ENCODE data around the gene FAM240B. TPM values are rescaled to one million over a fixed set of nuclear protein-coding genes. Genes with fewer than 3 reads are reported as not detected.

Gene FAM240B
- total RNA-seq, 2 donors from 2014 or later, result not detected

DNA sequence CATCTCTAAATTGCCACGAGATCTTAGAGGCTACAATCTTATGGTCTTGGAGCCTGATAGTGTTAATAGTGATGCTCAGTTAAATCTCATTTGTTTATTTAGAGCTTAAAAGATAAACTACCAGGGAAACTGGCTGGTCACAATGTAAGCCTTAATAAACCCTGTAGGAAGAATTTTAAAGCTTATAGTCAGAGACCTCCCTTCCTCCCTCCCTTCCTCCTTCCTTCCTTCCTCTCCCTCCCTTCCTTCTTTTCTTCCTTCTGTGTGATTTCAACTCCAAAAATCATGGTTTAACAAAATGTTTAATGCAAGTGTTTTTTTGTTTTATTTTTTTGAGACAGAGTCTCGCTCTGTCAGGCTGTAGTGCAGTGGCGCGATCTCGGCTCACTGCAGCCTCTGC lies 14.9 kb upstream of the FAM240B start:
- H3K36me3 ChIP-seq, result no peaks in the 10 kb centered on the region
- no peaks in the 10 kb centered on the region for H3K27me3 ChIP-seq
- no peaks in the 10 kb centered on the region for H3K4me1 ChIP-seq
- H3K4me3 ChIP-seq, result no peak overlapping the region
- H3K9ac ChIP-seq (ENCODE audit: low read depth in 2 of 2, low read length in 2 of 2), result no peak overlapping the region
- H3K9me3 ChIP-seq, result no peaks in the 10 kb centered on the region
- DNase-seq, result no peak
- no peak for TF ChIP-seq CTCF (IDR thresholded peaks at IDR 0.05)
- H3K27ac ChIP-seq, result no peak overlapping the region
- intact Hi-C loops (cut with DNase I), result no loop called here

- no peak for DNase-seq
- Histone ChIP-seq H3K9ac (ENCODE audit: low read depth in 2 of 2, low read length in 2 of 2) (no peak overlapping the region), H3K9me3 (no peaks in the 10 kb centered on the region), H3K4me3 (no peak overlapping the region), H3K27me3 (no peaks in the 10 kb centered on the region), H3K4me1 (no peaks in the 10 kb centered on the region), H3K36me3 (no peaks in the 10 kb centered on the region), H3K27ac (no peak overlapping the region)
- intact Hi-C loops (cut with DNase I), result no loop called here
- TF ChIP-seq CTCF (IDR thresholded peaks at IDR 0.05), result no peak
These were observed 13.6 kb upstream of the FAM240B start for GRCh38 chr9:38733503-38733902.

DNA sequence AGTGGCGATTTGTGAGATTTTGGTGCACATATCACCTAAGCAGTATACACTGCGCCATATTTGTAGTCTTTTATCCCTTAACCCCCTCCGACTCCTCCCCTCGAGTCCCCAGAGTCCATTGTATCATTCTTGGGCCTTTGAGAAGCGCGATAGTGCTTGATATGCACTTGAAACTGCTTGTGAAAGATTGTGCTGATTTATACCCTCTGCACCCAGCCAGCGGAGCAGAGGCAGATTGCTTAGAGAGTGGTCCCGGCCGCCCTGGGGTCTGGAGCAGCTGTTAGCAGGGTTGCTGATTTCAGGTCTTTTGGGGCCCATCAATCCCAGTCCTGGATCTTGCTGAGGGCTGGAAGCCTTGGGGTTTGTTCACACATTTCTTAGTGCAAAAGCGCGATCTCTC lies 13.0 kb upstream of the FAM240B start:
- Histone ChIP-seq H3K9me3 (no peaks in the 10 kb centered on the region), H3K27me3 (no peaks in the 10 kb centered on the region), H3K4me3 (no peak overlapping the region), H3K36me3 (no peaks in the 10 kb centered on the region), H3K4me1 (no peaks in the 10 kb centered on the region), H3K9ac (ENCODE audit: low read depth in 2 of 2, low read length in 2 of 2) (no peak overlapping the region), H3K27ac (no peak overlapping the region)
- DNase-seq, result no peak
- TF ChIP-seq CTCF (IDR thresholded peaks at IDR 0.05), result no peak
- intact Hi-C loops (cut with DNase I), result no loop called here

GRCh38 chr9:38727497-38728001 lies 7.6 kb upstream of the FAM240B start:
- TF ChIP-seq CTCF (IDR thresholded peaks at IDR 0.05), result peak; percentile 32
- H3K9ac ChIP-seq (ENCODE audit: low read depth in 2 of 2, low read length in 2 of 2), result no peak overlapping the region
- no peak for DNase-seq
- intact Hi-C loops (cut with DNase I), result no loop called here
- H3K4me1 ChIP-seq, result no peaks in the 10 kb centered on the region
- no peak overlapping the region for H3K27ac ChIP-seq
- H3K4me3 ChIP-seq, result no peak overlapping the region
- no peaks in the 10 kb centered on the region for H3K27me3 ChIP-seq
- no peaks in the 10 kb centered on the region for H3K9me3 ChIP-seq
- H3K36me3 ChIP-seq, result no peaks in the 10 kb centered on the region

- Histone ChIP-seq H3K4me1 (no peaks in the 10 kb centered on the region), H3K27me3 (no peaks in the 10 kb centered on the region), H3K9ac (ENCODE audit: low read depth in 2 of 2, low read length in 2 of 2) (no peak overlapping the region), H3K27ac (no peak overlapping the region), H3K4me3 (no peak overlapping the region), H3K9me3 (no peaks in the 10 kb centered on the region), H3K36me3 (no peaks in the 10 kb centered on the region)
- intact Hi-C loops (cut with DNase I), result no loop called here
- DNase-seq, result no peak
- no peak for TF ChIP-seq CTCF (IDR thresholded peaks at IDR 0.05)
These were observed 4.8 kb upstream of the FAM240B start for GRCh38 chr9:38724754-38725153.

DNA sequence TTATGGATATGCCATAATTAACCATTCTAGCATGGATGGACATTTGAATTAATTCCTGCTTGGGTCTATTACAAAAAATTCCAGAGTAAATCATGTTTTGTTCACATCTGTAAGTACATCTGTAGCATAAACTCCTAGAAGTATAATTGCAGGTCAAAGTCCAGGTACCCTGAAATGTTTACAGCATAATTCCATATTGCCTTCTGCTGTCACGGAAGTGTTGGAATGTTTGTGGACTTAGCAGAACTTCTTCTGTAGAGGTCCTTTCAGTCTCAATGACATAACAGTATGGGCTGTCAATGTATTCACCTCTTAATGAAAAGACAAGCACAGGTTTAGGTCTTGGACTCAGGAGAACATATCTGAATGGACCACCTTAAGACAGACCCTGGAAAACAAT lies 1.8 kb downstream of the FAM240B start:
- Histone ChIP-seq H3K27ac (no peak overlapping the region), H3K36me3 (no peaks in the 10 kb centered on the region), H3K4me1 (no peaks in the 10 kb centered on the region), H3K9ac (ENCODE audit: low read depth in 2 of 2, low read length in 2 of 2) (no peak overlapping the region), H3K4me3 (no peak overlapping the region), H3K27me3 (no peaks in the 10 kb centered on the region), H3K9me3 (no peaks in the 10 kb centered on the region)
- no peak for DNase-seq
- intact Hi-C loops (cut with DNase I), result no loop called here
- no peak for TF ChIP-seq CTCF (IDR thresholded peaks at IDR 0.05)
